Cardiac muscle cell (in vitro differentiated cells and primary cell): ENCODE results near the gene FAM209B. TPM values are rescaled to one million over a fixed set of nuclear protein-coding genes. Genes with fewer than 3 reads are reported as not detected.
"Not testable (repeated sequence)": the region's sequence is repeated elsewhere in the genome, so short reads cannot be mapped to it uniquely, and the experiment has no call there.

Experiments used
- DNase-seq, 2 donors: peaks; one replicate each; pipeline versions ENCODE4 v3.0.0 to v3.0.0-alpha.2; 2010 to 2017; ENCODE audit warnings: low read depth in 1 of 2, low spot score in 1 of 2
- H3K27ac ChIP-seq: fragments of 200-600 bp; sonication (generic); 2 replicates; pipeline ENCODE4 v1.5.1; 2016
- H3K27me3 ChIP-seq: fragments of 200-600 bp; sonication (generic); 2 replicates; pipeline ENCODE4 v1.6.0; 2016; ENCODE audit warnings: control low read depth
- H3K36me3 ChIP-seq: fragments of 200-600 bp; sonication (generic); 2 replicates; pipeline ENCODE4 v1.5.1; 2016; ENCODE audit warnings: control low read depth
- H3K4me1 ChIP-seq: fragments of 200-600 bp; sonication (generic); 2 replicates; pipeline ENCODE4 v1.8.1; 2017; ENCODE audit warnings: low read depth, mild to moderate bottlenecking, mixed run types
- H3K4me3 ChIP-seq: fragments of 200-600 bp; sonication (generic); 2 replicates; pipeline ENCODE4 v1.5.1; 2016; ENCODE audit warnings: mild to moderate bottlenecking
- H3K9me3 ChIP-seq: fragments of 200-600 bp; sonication (generic); 2 replicates; pipeline ENCODE4 v1.5.1; 2017; ENCODE audit warnings: low read depth, mild to moderate bottlenecking, control low read depth
- polyA plus RNA-seq: library from polyadenylated mRNA; unstranded; fragments of >200 nt; fragmentation: Nextera tagmentation; extraction: Ambion mirVana; gene quantifications from 2 replicates; pipeline ENCODE4 v1.2.1, GENCODE V29; 2016
- total RNA-seq: library from RNA; depleted of rRNA; stranded (reverse); fragments of >200 nt; gene quantifications from 2 replicates; pipeline ENCODE4 v1.2.3, GENCODE V29; 2016
- TF ChIP-seq, protein P1 (sequence below): IDR thresholded peaks from 2 replicates; pipeline ENCODE4 v1.5.1; 2012; ENCODE audit warnings: low read depth, mild to moderate bottlenecking, low read length

FAM209B gene, protein sequence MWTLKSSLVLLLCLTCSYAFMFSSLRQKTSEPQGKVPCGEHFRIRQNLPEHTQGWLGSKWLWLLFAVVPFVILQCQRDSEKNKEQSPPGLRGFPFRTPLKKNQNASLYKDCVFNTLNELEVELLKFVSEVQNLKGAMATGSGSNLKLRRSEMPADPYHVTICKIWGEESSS
- total RNA-seq (not detected in 2 replicates), polyA plus RNA-seq (0.26 and 0.49 TPM in 2 replicates)

DNA sequence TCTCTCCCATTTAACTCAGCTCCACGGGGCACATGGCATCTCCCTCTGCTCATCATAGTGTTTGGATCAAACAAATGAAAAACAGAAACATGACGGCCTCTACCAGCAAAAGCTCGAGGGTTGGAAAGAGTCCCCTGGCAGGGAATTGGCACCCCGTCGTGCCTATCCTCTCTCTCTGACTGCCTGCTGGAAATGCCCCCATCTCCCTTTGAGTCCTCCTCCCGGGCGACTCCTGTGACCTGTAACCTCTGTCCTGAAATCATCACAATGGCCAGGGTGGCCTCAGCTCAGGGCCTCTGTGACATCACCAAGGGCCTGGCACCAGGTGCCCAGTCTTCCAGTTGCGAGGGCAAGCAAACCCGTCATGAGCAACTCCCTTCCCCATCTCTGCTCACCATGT is at the start of gene FAM209B:
Gene FAM209B (plus strand): TSS at position 301 of the 400 bp plus-strand sequence. CDS start 96 bp downstream, at position 397.
- H3K36me3 ChIP-seq, H3K4me3 ChIP-seq, DNase-seq, H3K27me3 ChIP-seq, H3K27ac ChIP-seq, H3K4me1 ChIP-seq, H3K9me3 ChIP-seq: not testable (repeated sequence)

DNA sequence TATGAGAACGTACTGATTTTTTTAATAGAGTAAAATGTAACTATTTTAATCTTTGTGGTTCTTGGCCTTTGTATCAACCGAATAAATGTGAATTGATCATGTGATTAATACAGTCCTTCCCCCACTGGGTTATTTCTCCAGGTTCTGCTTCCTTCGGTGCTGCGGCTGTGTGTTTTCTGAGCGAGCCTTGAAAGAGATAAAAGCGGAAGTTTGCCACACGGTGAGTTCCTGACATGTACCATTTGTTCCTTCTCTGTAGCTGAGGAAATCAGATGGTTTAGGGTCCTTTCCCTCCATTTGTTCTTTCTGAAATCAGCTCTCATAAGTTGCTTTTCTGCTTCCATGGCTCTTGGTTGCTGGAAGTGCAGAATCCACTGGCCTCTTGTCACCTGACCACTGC is 49.1 kb upstream of the FAM209B start:
- no peak overlapping the region for H3K27ac ChIP-seq
- TF ChIP-seq, protein P1, sequence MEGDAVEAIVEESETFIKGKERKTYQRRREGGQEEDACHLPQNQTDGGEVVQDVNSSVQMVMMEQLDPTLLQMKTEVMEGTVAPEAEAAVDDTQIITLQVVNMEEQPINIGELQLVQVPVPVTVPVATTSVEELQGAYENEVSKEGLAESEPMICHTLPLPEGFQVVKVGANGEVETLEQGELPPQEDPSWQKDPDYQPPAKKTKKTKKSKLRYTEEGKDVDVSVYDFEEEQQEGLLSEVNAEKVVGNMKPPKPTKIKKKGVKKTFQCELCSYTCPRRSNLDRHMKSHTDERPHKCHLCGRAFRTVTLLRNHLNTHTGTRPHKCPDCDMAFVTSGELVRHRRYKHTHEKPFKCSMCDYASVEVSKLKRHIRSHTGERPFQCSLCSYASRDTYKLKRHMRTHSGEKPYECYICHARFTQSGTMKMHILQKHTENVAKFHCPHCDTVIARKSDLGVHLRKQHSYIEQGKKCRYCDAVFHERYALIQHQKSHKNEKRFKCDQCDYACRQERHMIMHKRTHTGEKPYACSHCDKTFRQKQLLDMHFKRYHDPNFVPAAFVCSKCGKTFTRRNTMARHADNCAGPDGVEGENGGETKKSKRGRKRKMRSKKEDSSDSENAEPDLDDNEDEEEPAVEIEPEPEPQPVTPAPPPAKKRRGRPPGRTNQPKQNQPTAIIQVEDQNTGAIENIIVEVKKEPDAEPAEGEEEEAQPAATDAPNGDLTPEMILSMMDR, result no peak
- DNase-seq, result no peak
- H3K9me3 ChIP-seq, result no peaks in the 10 kb centered on the region
- no peak overlapping the region for H3K4me3 ChIP-seq
- peaks cover 27% of the 10 kb centered on the region for H3K36me3 ChIP-seq
- H3K27me3 ChIP-seq, result no peaks in the 10 kb centered on the region
- no peaks in the 10 kb centered on the region for H3K4me1 ChIP-seq

DNA sequence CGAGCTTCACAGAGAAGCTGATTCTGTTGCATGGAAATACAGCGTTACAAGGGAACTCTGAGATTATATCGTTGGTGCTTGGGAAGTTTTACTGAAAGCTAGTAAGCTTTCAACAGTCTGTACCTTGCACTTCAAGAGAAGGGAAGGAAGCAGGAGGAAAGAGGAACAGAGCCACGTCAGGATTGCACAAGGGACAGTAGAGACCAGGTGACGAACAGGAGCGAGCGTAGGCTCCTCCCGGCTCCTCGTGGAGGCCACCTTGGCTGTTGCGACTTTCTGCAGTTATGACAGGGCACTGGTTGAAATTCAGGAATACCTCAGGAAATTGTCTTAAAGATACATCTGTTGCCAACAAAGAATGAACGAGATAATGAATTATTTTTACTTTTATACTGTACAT is 45.8 kb upstream of the FAM209B start:
- Histone ChIP-seq H3K9me3 (no peaks in the 10 kb centered on the region), H3K36me3 (peaks cover 16% of the 10 kb centered on the region), H3K4me3 (no peak overlapping the region), H3K27me3 (no peaks in the 10 kb centered on the region), H3K4me1 (peaks cover 12% of the 10 kb centered on the region), H3K27ac (no peak overlapping the region)
- TF ChIP-seq, protein P1, result no peak
- no peak for DNase-seq

DNA sequence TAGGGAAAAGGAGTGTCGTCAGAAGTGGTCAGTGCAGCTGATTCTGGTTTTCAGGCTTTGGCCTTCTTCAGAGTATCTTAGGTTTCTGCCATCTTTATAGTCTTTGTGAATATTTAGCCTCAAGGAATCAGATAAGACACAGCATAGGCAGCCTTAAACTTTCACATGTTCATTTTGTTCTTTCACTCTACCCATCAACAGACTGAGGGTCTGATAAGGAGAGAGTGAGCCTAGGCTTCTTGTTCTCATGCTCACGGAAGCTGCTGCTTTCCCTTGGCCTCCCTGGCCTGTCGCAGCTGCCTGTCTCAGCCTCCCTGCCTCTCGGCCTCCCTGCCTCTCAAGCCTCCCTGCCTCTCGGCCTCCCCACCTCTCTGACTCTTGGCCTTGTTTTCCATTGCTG is 44.5 kb upstream of the FAM209B start:
- no peaks in the 10 kb centered on the region for H3K27me3 ChIP-seq
- H3K4me3 ChIP-seq, result no peak overlapping the region
- peaks cover 12% of the 10 kb centered on the region for H3K36me3 ChIP-seq
- no peak for DNase-seq
- peaks cover 12% of the 10 kb centered on the region for H3K4me1 ChIP-seq
- H3K9me3 ChIP-seq, result no peaks in the 10 kb centered on the region
- TF ChIP-seq, protein P1, result no peak
- no peak overlapping the region for H3K27ac ChIP-seq

DNA sequence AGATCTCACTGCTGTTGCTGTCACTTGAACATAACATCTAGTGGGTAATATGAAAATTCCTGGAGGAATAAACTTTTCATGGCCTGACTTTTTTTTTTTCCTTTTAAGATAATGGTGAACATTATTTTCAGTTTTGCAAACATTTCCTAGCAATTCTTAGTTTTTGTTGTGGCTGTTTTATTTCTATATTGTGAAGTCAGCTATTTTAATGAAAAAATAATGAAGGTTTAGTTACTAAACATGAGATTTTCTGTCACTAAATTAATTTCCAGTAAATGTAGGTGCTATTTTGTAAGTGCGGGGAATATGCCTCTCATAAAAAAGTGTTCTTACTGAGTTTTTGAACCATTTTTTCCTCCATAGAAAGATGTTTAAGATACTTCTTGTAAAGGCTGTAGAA is 31.9 kb upstream of the FAM209B start:
- DNase-seq, result no peak
- Histone ChIP-seq H3K27me3 (no peaks in the 10 kb centered on the region), H3K4me3 (no peak overlapping the region), H3K9me3 (no peaks in the 10 kb centered on the region), H3K36me3 (no peaks in the 10 kb centered on the region), H3K4me1 (no peaks in the 10 kb centered on the region), H3K27ac (no peak overlapping the region)
- TF ChIP-seq, protein P1, result no peak

GRCh38 chr20:56503916-56504315 is 29.1 kb upstream of the FAM209B start:
- no peak overlapping the region for H3K27ac ChIP-seq
- no peaks in the 10 kb centered on the region for H3K27me3 ChIP-seq
- no peaks in the 10 kb centered on the region for H3K9me3 ChIP-seq
- TF ChIP-seq, protein P1, result no peak
- no peaks in the 10 kb centered on the region for H3K36me3 ChIP-seq
- no peaks in the 10 kb centered on the region for H3K4me1 ChIP-seq
- DNase-seq, result no peak
- H3K4me3 ChIP-seq, result no peak overlapping the region
